ENCODE data around the gene NUDT16L1.

DNA sequence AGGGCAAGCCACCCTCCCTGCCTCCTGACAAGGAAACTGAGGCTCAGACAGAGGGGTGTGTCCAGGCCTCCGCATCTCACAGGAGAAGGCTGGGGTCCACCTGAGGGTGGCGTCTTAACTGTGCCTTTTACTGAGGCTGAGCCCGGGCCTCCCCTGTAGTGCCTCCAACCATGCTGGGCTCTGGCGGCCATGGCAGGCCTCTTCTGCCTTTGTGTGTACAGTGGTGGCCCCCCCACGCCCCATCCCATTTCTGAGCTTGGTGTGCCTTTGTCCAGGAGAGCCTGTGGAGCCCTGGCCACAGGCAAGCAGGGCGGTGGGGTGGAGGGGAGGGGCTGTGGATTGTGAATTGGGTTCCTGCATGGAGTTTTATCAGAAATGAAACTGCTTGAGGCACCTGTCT is 37.6 kb upstream of the NUDT16L1 start:
- TF ChIP-seq, protein P1, sequence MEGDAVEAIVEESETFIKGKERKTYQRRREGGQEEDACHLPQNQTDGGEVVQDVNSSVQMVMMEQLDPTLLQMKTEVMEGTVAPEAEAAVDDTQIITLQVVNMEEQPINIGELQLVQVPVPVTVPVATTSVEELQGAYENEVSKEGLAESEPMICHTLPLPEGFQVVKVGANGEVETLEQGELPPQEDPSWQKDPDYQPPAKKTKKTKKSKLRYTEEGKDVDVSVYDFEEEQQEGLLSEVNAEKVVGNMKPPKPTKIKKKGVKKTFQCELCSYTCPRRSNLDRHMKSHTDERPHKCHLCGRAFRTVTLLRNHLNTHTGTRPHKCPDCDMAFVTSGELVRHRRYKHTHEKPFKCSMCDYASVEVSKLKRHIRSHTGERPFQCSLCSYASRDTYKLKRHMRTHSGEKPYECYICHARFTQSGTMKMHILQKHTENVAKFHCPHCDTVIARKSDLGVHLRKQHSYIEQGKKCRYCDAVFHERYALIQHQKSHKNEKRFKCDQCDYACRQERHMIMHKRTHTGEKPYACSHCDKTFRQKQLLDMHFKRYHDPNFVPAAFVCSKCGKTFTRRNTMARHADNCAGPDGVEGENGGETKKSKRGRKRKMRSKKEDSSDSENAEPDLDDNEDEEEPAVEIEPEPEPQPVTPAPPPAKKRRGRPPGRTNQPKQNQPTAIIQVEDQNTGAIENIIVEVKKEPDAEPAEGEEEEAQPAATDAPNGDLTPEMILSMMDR (IDR thresholded peaks at IDR 0.05): no peak
- TF ChIP-seq POLR2A (IDR thresholded peaks at IDR 0.05) (no peak), EP300 (IDR thresholded peaks at IDR 0.05) (no peak), POLR2AphosphoS5 (IDR thresholded peaks at IDR 0.05) (no peak)
